ENCODE measurements around the gene HLF. TPM values are rescaled to one million over a fixed set of nuclear protein-coding genes. Genes with fewer than 3 reads are reported as not detected.

HLF gene
- total and polyA plus RNA-seq, 2 of the 4 experiments (the other 2 are of a cell fraction) = 0.18 TPM; not detected in 1

DNA sequence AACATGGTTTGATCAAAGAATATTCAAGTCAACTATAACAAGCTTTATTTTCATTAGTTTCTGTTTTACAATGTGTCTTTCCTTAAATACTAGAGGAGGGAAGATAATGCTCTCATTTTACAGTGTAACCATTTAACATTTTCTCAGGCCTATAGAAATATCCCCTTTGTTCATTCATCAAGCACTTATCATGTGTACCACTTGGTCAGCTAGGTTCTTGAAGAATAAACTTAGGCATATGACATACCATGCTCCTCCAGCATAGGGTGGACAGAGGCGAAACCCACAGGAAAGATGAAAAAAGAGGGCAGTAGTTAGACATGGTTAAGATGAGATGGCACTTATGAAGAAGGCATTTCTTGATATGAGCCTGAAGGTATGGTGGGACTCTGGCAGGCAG, 34.0 kb upstream of the HLF start:
- Histone ChIP-seq H2AK5ac (ENCODE audit: low read depth, low read length) (no peak overlapping the region), H3K4me2 (ENCODE audit: low read depth, low read length) (no peak overlapping the region), H3K18ac (ENCODE audit: low read depth, low read length) (no peak overlapping the region), H3K4me1 (ENCODE audit: control insufficient read depth, insufficient read depth, low read length) (no peaks in the 10 kb centered on the region), H3K14ac (replicated peaks; ENCODE audit: low read depth, low read length) (no peak overlapping the region), H2BK20ac (ENCODE audit: low read depth, low read length) (no peak overlapping the region), H2BK120ac (ENCODE audit: low read depth, low read length) (no peak overlapping the region), H3K27ac (ENCODE audit: insufficient read depth, low read length) (no peak overlapping the region), H3K9me3 (ENCODE audit: control insufficient read depth, insufficient read depth, low read length) (no peaks in the 10 kb centered on the region), H3K56ac (ENCODE audit: extremely low read depth, insufficient read depth, low read length) (no peak overlapping the region), H4K8ac (ENCODE audit: low read depth in 2 of 2, low read length in 2 of 2) (no peak overlapping the region), H3K36me3 (ENCODE audit: control insufficient read depth, insufficient read depth, low read length) (no peaks in the 10 kb centered on the region), H3K79me1 (ENCODE audit: low read depth in 1 of 2, low read length in 2 of 2) (no peaks in the 10 kb centered on the region), H4K5ac (ENCODE audit: low read depth, low read length) (no peak overlapping the region), H3K9me1 (ENCODE audit: insufficient read depth, low read length) (no peaks in the 10 kb centered on the region), H2BK5ac (ENCODE audit: low read depth, low read length, poor library complexity, severe bottlenecking) (no peak overlapping the region), H4K91ac (ENCODE audit: insufficient read depth, low read depth, low read length) (no peak overlapping the region), H4K20me1 (ENCODE audit: insufficient read depth, low read length) (no peaks in the 10 kb centered on the region), H3K4me3 (ENCODE audit: insufficient read depth, low read depth, low read length) (no peak overlapping the region), H3K4ac (ENCODE audit: low read depth, low read length) (no peak overlapping the region), H2BK15ac (ENCODE audit: low read depth, low read length) (no peak overlapping the region), H3K27me3 (ENCODE audit: control insufficient read depth, insufficient read depth, low read length) (peaks cover 3% of the 10 kb centered on the region; the same call in 1 of the 2 replicates), H2AK9ac (replicated peaks; ENCODE audit: low read depth, low read length, poor library complexity) (no peak overlapping the region), H3K9ac (ENCODE audit: low read depth, low read length) (no peak overlapping the region), H3K23ac (ENCODE audit: low read depth, low read length) (no peak overlapping the region), H2AFZ (replicated peaks; ENCODE audit: low read length, poor library complexity) (no peak overlapping the region)
- intact Hi-C loops (cut with micrococcal nuclease) = no loop called here
- no peak for TF ChIP-seq CEBPB (IDR thresholded peaks at IDR 0.05; ENCODE audit: low read depth, low read length)
- no peak for TF ChIP-seq BHLHE40 (IDR thresholded peaks at IDR 0.05; ENCODE audit: low read depth, low read length)
- no CpG with 5 or more reads among the region's 1 CpG for WGBS, 2 experiments (ENCODE audit: extremely low coverage in 2 of 2, insufficient read length in 1 of 2)
- ATAC-seq (ENCODE audit: low read depth) (no peak), DNase-seq (no peak)
- ChIA-PET CTCF (interaction anchor here (0.6 kb wide), 1 partner anchor 137 kb away, joined by 5 read pairs; no protein-coding TSS in a partner anchor), POLR2A (ENCODE audit: unreplicated experiment) (no interaction called here)
- no TSS peak for BruUV-seq (replicated peaks)
- dilution Hi-C loops (cut with HindIII; ENCODE audit: low sequenced_read_pairs, unreplicated experiment) = no loop called here
- in situ Hi-C loops (cut with MboI; ENCODE audit: low sequenced_read_pairs) = no loop called here

Measured in IMR-90 (cell line).